ENCODE data around the gene PPOX.

The PPOX gene

DNA sequence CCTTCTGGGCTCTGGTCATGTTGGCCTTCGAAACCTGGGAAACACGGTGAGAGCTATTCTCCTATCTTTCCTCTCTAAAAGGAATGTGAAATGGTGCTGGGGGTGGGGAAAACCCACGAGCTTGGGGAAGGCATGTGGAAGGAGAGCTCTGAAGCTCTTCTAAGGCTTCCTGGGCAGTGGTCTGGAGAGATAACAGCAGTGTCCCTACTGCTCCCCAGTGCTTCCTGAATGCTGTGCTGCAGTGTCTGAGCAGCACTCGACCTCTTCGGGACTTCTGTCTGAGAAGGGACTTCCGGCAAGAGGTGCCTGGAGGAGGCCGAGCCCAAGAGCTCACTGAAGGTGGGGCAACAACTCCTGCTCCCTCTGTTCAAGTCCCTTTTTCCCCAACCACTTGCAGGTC lies 4.2 kb upstream of the PPOX start:
- peaks cover 32% of the 10 kb centered on the region for H3K36me3 Mint-ChIP-seq (ENCODE audit: low read depth)

DNA sequence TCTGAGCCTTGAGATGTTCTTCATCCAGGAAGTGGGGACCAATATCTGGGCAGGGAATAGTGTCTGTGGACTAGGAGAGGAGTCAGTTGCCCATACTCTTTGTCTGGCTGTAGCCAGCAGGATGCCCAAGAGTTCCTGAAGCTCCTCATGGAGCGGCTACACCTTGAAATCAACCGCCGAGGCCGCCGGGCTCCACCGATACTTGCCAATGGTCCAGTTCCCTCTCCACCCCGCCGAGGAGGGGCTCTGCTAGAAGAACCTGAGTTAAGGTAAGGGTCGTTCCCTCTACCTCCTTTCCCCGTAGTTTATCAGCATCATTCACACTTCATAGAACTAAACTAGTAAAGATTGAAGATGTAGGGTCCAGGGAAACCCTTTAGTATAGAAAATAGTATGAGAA lies 3.4 kb upstream of the PPOX start:
- Mint-ChIP-seq H3K4me3 (no peak overlapping the region), H3K27me3 (ENCODE audit: low read depth) (no peaks in the 10 kb centered on the region), H3K36me3 (ENCODE audit: low read depth) (peaks cover 26% of the 10 kb centered on the region), H3K27ac (no peak overlapping the region), H3K4me1 (ENCODE audit: low read depth) (peaks cover 43% of the 10 kb centered on the region), H3K9me3 (no peaks in the 10 kb centered on the region)

More for the DNA sequence above, 4.2 kb upstream of the PPOX start:
- H3K9me3 Mint-ChIP-seq, result no peaks in the 10 kb centered on the region
- H3K4me3 Mint-ChIP-seq, result no peak overlapping the region
- H3K4me1 Mint-ChIP-seq (ENCODE audit: low read depth), result peaks cover 38% of the 10 kb centered on the region
- H3K27me3 Mint-ChIP-seq (ENCODE audit: low read depth), result no peaks in the 10 kb centered on the region
- peak overlapping the region; percentile 14 for H3K27ac Mint-ChIP-seq

DNA sequence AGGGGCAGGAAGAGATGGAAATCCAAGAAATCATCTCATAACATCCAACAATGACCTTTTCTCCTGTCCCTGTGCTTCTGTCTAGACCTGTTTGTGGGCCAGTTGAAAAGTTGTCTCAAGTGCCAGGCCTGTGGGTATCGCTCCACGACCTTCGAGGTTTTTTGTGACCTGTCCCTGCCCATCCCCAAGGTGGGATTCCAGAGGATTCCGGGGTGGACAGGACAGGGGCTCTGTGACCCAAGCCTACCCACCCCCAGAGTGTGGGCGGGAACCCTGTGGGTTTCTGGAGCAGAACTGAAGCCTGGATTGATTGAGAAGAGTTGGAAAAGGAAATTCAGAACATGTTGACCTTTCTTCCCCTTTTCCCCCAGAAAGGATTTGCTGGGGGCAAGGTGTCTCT lies 2.4 kb upstream of the PPOX start:
- Mint-ChIP-seq H3K36me3 (ENCODE audit: low read depth) (peaks cover 29% of the 10 kb centered on the region), H3K4me1 (ENCODE audit: low read depth) (peaks cover 42% of the 10 kb centered on the region)

DNA sequence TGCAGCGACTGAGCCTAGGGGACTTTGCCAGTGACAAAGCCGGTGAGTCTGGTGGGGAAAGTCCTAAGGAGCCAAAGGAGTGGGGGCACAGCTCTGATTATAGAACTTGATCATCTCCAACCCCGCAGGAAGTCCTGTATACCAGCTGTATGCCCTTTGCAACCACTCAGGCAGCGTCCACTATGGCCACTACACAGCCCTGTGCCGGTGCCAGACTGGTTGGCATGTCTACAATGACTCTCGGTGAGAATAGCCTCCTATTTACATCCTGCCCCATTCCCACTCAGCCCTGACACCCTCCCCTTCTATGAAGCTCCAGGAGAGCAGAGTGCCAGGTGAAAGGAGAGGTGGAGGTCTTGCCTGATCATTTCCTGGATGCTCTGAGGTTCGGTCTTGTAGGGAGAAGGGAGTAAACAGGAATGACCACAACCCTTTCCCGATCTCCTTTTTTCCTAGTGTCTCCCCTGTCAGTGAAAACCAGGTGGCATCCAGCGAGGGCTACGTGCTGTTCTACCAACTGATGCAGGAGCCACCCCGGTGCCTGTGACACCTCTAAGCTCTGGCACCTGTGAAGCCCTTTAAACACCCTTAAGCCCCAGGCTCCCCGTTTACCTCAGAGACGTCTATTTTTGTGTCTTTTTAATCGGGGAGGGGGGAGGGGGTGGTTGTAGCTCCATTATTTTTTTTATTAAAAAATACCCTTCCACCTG lies 1.2 kb upstream of the PPOX start:
- Mint-ChIP-seq H3K27ac (peak overlapping the region; percentile 98), H3K27me3 (ENCODE audit: low read depth) (no peaks in the 10 kb centered on the region), H3K4me3 (peak overlapping the region; percentile 61), H3K4me1 (ENCODE audit: low read depth) (peaks cover 36% of the 10 kb centered on the region), H3K9me3 (no peaks in the 10 kb centered on the region), H3K36me3 (ENCODE audit: low read depth) (peaks cover 25% of the 10 kb centered on the region)

More for the DNA sequence above, 2.4 kb upstream of the PPOX start:
- Mint-ChIP-seq H3K9me3 (no peaks in the 10 kb centered on the region), H3K27me3 (ENCODE audit: low read depth) (no peaks in the 10 kb centered on the region), H3K27ac (peak overlapping the region; percentile 29), H3K4me3 (no peak overlapping the region)

DNA sequence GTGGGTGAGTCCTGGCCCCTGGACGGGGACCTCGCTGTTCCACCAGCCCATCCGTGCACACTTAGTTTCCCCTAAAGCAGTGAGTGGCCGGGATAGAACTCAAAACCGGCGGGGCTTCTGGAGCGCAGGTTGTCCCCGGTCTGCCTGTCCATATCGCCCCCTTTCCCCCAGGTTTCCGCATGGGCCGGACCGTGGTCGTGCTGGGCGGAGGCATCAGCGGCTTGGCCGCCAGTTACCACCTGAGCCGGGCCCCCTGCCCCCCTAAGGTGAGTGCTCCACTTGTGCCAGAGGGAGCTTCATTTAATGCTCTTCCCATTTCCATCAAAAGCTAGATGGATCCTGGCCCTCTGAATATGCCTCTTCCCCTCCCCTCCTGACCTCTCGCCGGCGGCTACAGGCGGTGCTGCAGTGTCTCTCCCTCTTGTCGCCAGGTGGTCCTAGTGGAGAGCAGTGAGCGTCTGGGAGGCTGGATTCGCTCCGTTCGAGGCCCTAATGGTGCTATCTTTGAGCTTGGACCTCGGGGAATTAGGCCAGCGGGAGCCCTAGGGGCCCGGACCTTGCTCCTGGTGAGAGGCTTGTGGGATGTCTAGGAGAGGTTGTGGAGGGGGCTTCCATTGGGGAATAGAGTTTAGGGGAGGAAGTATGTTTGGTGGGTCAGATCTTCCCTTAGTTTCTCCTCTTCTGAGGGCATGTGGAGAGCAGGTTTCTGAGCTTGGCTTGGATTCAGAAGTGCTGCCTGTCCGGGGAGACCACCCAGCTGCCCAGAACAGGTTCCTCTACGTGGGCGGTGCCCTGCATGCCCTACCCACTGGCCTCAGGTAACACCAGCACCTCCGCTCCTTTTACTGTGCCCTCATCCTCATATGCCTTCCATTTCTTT lies 683 bp downstream of the PPOX start:
- Mint-ChIP-seq H3K27me3 (ENCODE audit: low read depth) (no peaks in the 10 kb centered on the region), H3K4me1 (ENCODE audit: low read depth) (peaks cover 24% of the 10 kb centered on the region), H3K9me3 (no peaks in the 10 kb centered on the region), H3K4me3 (peak overlapping the region; percentile 91), H3K27ac (peak overlapping the region; percentile 98), H3K36me3 (ENCODE audit: low read depth) (peaks cover 30% of the 10 kb centered on the region)

DNA sequence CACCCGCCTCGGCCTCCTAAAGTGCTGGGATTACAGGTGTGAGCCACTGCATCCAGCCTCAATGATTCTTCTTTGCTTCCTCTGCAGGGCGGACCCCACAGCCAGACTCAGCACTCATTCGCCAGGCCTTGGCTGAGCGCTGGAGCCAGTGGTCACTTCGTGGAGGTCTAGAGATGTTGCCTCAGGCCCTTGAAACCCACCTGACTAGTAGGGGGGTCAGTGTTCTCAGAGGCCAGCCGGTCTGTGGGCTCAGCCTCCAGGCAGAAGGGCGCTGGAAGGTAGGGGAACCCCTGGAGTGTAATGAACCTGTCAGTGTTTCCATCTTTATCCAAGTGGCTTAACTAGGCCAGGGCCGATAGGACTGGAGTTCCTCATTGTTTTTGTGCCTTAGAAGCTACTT lies 2.7 kb downstream of the PPOX start:
- H3K4me1 Mint-ChIP-seq (ENCODE audit: low read depth), result peaks cover 26% of the 10 kb centered on the region
- no peaks in the 10 kb centered on the region for H3K9me3 Mint-ChIP-seq
- H3K27ac Mint-ChIP-seq, result no peak overlapping the region
- peak overlapping the region; percentile 37 for H3K4me3 Mint-ChIP-seq
- H3K27me3 Mint-ChIP-seq (ENCODE audit: low read depth), result no peaks in the 10 kb centered on the region
- H3K36me3 Mint-ChIP-seq (ENCODE audit: low read depth), result peaks cover 34% of the 10 kb centered on the region

DNA sequence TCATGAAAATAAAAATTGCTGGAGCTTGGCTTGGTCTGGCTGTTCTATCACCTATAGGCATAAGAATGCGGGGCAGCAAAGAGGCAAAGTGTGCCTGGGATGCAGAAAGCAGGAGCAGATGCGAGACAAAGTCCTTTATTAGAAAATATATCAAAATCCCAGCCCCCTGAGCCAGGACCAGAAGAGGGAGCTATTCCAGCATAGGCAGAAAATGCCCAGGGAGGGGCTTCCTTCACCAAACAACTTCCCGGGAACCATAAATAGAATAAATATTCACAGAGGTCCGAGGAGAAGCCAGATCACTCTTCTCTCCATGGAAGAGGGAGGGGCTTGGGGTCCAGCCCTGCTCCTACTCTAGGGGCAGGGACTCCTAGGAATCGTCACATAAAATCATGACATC lies 5.0 kb downstream of the PPOX start:
- H3K4me3 Mint-ChIP-seq, result no peak overlapping the region
- H3K27me3 Mint-ChIP-seq (ENCODE audit: low read depth), result no peaks in the 10 kb centered on the region
- no peaks in the 10 kb centered on the region for H3K9me3 Mint-ChIP-seq
- peaks cover 38% of the 10 kb centered on the region for H3K36me3 Mint-ChIP-seq (ENCODE audit: low read depth)
- H3K4me1 Mint-ChIP-seq (ENCODE audit: low read depth), result peaks cover 35% of the 10 kb centered on the region
- H3K27ac Mint-ChIP-seq, result no peak overlapping the region

DNA sequence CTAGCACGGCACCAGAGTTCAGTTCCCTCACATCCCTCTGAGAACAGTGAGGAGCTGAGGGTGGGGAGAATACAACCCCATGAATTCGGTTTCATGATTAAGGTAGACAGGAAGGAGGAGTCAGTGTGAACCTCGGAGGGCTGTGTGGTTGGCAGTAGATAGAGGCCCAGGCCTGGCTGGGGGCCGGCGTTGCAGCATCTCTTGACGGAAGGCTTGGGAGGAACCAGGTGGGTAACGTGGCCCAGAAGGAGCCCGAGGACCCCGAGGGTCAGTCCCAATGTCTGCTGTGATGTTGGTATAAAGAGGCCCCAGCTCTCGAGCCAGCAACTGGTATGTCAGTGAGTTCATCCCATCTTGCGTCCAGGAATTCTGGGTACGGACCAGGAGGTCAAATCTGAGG lies 5.5 kb downstream of the PPOX start:
- Mint-ChIP-seq H3K4me1 (ENCODE audit: low read depth) (peaks cover 40% of the 10 kb centered on the region), H3K27me3 (ENCODE audit: low read depth) (no peaks in the 10 kb centered on the region), H3K36me3 (ENCODE audit: low read depth) (peaks cover 41% of the 10 kb centered on the region), H3K9me3 (no peaks in the 10 kb centered on the region), H3K4me3 (no peak overlapping the region), H3K27ac (no peak overlapping the region)

DNA sequence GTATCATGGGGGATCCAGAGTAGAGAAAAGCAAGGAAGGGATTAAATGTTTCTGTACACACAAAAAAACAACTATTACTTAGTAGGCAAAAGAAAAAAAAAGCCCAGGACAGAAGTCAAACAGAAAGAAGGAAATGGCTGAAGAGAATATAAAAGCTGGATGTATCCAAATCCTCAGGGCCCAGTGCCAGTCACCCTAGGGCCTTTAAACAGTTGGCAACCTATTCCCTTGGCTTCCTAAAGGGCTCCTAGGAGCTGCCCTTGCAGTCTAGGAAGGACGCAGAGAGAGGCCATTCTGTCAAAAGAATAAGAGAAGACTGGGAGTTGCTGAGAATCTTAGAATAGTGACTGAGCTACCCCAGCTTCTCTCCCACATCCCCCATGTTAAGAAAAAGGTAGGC lies 6.1 kb downstream of the PPOX start:
- peaks cover 35% of the 10 kb centered on the region for H3K4me1 Mint-ChIP-seq (ENCODE audit: low read depth)

DNA sequence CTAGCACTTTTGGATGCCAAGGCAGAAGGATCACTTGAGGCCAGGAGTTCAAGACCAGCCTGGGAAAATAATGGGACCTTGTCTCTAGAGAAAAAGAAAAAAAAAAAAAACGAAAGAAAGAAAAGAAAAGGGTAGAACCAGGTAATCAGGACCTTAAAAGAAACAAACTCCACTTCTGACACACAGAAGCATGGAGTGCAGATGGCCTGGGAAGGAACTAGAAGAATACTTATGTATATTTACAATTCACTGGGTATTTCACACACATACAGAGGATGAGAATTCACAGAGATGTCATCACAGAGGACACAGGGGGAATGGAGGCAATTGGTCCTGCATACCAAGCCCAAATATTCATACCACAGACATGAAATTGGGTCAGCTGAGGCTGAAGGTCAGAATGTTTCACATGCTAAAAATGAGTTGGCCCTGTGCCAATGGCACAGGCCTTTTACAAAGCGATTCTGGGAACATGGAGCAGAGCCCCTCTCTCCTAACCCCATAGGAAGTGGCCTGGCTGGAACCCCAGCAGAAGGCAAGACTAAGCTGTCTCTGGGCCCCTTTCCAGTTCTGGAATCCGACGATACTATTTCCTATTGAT lies 6.7 kb downstream of the PPOX start:
- H3K27me3 Mint-ChIP-seq (ENCODE audit: low read depth), result no peaks in the 10 kb centered on the region
- H3K4me1 Mint-ChIP-seq (ENCODE audit: low read depth), result peaks cover 38% of the 10 kb centered on the region

More for the DNA sequence above, 6.1 kb downstream of the PPOX start:
- H3K27me3 Mint-ChIP-seq (ENCODE audit: low read depth), result no peaks in the 10 kb centered on the region
- H3K36me3 Mint-ChIP-seq (ENCODE audit: low read depth), result peaks cover 41% of the 10 kb centered on the region
- H3K4me3 Mint-ChIP-seq, result no peak overlapping the region
- peak overlapping the region; percentile 64 for H3K27ac Mint-ChIP-seq
- H3K9me3 Mint-ChIP-seq, result no peaks in the 10 kb centered on the region

DNA sequence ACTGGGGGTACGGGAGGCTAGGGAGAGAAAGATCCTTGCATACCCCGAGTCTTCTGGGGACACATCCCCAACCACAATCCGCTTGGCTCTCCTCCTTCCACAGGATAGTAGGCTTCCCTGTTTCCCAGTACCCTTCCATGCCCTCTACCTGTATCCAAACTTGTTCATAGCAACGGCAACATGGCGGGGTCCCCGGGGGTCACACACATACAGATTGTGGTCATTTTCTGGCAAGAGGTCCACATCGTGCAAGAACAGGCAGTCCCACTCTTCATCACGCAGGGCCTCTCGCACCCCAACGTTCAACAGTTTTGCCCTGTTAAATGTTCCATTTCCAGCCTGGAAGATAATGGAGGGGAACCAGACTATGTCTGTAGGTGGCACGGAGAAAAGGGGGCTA lies 7.5 kb downstream of the PPOX start:
- Mint-ChIP-seq H3K36me3 (ENCODE audit: low read depth) (peaks cover 37% of the 10 kb centered on the region), H3K4me1 (ENCODE audit: low read depth) (peaks cover 38% of the 10 kb centered on the region)

More for the DNA sequence above, 6.7 kb downstream of the PPOX start:
- Mint-ChIP-seq H3K27ac (peak overlapping the region; percentile 62), H3K4me3 (no peak overlapping the region), H3K36me3 (ENCODE audit: low read depth) (peaks cover 41% of the 10 kb centered on the region), H3K9me3 (no peaks in the 10 kb centered on the region)

DNA sequence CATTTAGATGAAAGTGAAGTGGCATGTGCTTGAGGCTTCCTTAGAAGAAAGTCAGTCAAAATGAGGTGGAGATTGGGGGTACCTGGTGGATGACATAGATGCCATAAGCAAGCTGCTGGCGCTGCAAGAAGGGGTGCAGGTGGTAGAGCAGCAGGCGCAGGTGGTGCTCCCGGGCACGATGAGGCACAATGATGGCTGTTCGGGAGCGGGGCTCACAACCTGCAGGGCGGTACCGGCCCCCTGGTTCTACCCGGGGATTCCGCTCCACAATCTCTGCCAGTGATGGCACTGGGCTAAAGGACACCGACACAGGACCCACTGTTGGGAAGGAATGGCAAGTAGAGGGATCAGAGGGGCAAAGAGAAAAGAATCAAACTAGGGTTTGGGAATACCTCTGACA lies 8.7 kb downstream of the PPOX start:
- peaks cover 41% of the 10 kb centered on the region for H3K4me1 Mint-ChIP-seq (ENCODE audit: low read depth)
- H3K4me3 Mint-ChIP-seq, result peak overlapping the region; percentile 37
- H3K9me3 Mint-ChIP-seq, result no peaks in the 10 kb centered on the region
- H3K27ac Mint-ChIP-seq, result peak overlapping the region; percentile 43
- peaks cover 37% of the 10 kb centered on the region for H3K36me3 Mint-ChIP-seq (ENCODE audit: low read depth)
- no peaks in the 10 kb centered on the region for H3K27me3 Mint-ChIP-seq (ENCODE audit: low read depth)

More for the DNA sequence above, 7.5 kb downstream of the PPOX start:
- Mint-ChIP-seq H3K27me3 (ENCODE audit: low read depth) (no peaks in the 10 kb centered on the region), H3K27ac (no peak overlapping the region), H3K4me3 (no peak overlapping the region), H3K9me3 (no peaks in the 10 kb centered on the region)

DNA sequence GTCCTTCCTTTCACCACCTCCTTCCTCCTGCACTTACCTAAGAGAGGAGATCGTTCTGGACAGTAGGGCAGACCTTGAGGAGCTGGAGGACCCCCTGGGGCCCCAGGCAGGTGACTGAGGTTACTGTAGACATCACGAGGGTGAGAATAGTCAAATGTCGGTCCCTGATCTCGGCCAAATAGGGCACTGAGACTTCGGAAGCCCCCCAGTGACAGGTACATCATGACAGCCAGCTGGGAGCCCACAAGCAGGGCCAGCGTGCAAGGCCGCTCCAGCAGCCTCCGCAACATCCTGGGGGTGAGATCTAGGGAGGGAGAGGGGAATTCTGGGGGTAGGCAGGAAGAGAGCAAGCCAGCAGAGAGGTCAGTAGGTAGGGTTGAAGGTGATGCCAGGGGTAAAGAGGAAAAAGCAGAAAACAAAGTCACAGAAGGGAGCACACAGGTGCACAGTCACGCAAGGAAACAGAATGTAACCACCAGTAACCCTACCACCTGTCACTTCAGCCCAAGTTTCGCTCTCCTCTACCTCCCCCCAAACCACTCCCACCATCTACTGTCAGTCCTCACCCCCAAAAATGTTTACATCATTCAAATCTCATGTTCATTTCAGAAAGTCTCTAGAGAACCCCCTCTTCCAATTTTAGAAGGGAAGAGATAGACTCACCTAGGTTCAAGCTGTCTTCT lies 9.7 kb downstream of the PPOX start:
- H3K27ac Mint-ChIP-seq, result peak overlapping the region; percentile 95

DNA sequence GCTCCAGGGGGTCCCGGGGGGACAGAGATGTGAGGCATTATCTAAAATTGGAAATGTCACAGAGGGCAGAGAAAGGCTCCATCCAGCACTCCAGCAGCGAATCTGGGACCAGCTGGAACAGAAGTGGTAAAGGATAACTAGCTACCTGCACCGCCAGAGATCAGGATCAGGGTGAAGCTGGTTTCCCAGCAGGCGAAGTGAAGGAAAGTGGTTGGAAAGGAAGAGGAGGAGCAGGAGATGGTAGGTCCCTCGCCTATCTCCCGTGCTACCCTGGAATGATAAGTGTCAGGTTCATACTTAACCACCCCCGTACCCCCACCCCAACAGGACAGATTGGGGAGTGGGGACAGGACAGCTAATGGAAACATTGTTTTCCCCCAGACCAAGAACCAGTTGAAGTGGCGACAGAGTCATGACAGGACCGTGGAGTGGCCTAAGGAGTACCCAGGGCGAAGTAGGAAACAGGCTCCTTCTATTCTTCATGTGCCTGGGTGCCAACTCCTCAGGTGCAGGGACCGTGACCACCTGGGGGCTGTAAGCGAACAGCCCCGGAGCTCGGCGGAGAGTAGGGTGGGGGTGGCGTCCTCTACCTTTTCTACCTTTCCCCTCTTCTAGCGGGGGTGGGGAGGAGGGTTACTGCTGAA lies 10.4 kb downstream of the PPOX start:
- Mint-ChIP-seq H3K27ac (peak overlapping the region; percentile 95), H3K9me3 (no peaks in the 10 kb centered on the region), H3K4me3 (peak overlapping the region; percentile 95), H3K4me1 (ENCODE audit: low read depth) (peaks cover 54% of the 10 kb centered on the region), H3K36me3 (ENCODE audit: low read depth) (peaks cover 32% of the 10 kb centered on the region), H3K27me3 (ENCODE audit: low read depth) (no peaks in the 10 kb centered on the region)

More for the DNA sequence above, 9.7 kb downstream of the PPOX start:
- Mint-ChIP-seq H3K27me3 (ENCODE audit: low read depth) (no peaks in the 10 kb centered on the region), H3K4me3 (peak overlapping the region; percentile 95), H3K9me3 (no peaks in the 10 kb centered on the region), H3K36me3 (ENCODE audit: low read depth) (peaks cover 37% of the 10 kb centered on the region), H3K4me1 (ENCODE audit: low read depth) (peaks cover 49% of the 10 kb centered on the region)

Data from T-helper 1 cell treated with Interleukin-12 subunit alpha and Interleukin-12 subunit beta and Interleukin-4 antibody, amounts not matched to agents 30 μg/mL and 1 μg/mL, for 36 hours (primary cell).